GM12865 (cell line): ENCODE data around the gene DEFB131A.
A peak's percentile ranks its signal among the peaks of the same experiment; 100 is the strongest.
"Not testable (repeated sequence)": the region's sequence is repeated elsewhere in the genome, so short reads cannot be mapped to it uniquely, and the experiment has no call there.

Experiments
- DNase-seq: peaks from one replicate; pipeline ENCODE4 v3.0.0; 2010; ENCODE audit warnings: low read depth
- H3K4me3 ChIP-seq: 2 replicates; pipeline ENCODE4 v1.5.1; 2011; ENCODE audit warnings: mild to moderate bottlenecking, low read depth, low read length, control low read depth
- CTCF ChIP-seq: IDR thresholded peaks from 2 replicates; pipeline ENCODE4 v1.5.1; 2011; ENCODE audit warnings: low read length, control low read depth, low read depth, inconsistent platforms; ENCODE audit not compliant: insufficient read depth; ENCODE audit errors: missing control alignments

DEFB131A gene

GRCh38 chr4:9488796-9489195 is 44.6 kb downstream of the DEFB131A start:
- not testable (repeated sequence) for DNase-seq, H3K4me3 ChIP-seq

- H3K4me3 ChIP-seq, DNase-seq: not testable (repeated sequence)
Measured at GRCh38 chr4:9490496-9490895, 46.3 kb downstream of the DEFB131A start.

- not testable (repeated sequence) for DNase-seq, H3K4me3 ChIP-seq
Measured at GRCh38 chr4:9490986-9491385, 46.8 kb downstream of the DEFB131A start.

DNA sequence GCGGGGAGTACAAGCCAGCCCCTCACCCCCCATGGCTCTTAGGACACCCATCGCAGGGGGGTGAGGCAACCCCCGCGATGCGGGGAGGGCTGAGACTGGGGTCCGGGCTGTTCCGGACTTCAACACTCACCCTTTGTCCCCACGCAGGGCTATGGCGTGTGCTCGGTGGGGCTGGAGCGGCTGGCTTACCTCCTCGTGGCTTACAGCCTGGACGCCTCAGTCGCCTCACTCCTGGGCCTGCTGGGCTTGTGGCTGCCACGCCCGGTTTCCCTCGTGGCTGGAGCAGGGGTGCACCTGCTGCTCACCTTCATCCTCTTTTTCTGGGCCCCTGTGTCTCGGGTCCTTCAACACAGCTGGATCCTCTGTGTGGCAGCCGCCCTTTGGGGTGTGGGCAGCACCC is 49.4 kb downstream of the DEFB131A start:
- DNase-seq, H3K4me3 ChIP-seq: not testable (repeated sequence)

- DNase-seq, H3K4me3 ChIP-seq: not testable (repeated sequence)
Measured at GRCh38 chr4:9494256-9495035, 50.2 kb downstream of the DEFB131A start.

DNA sequence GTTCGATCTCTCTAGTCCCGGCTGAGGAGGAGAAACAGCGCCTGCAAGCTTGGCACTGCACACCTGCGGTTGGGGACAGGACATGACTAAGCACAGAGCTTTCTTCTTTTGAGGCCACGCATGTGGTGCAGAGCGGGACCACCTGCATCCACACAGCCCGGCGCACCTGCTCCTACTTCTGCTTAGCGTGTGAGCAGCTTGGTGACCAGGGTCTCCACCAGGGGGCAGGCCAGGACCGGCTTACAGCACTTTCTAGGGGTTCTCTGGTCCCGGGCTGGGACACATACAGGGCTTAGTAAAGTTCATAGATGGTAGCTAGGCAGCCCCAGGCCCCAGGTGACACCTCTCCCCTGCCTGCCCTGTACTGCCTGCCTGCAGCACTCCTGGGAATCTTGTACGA is 51.2 kb downstream of the DEFB131A start:
- H3K4me3 ChIP-seq, result not testable (repeated sequence)
- peak; percentile 41 for TF ChIP-seq CTCF
- DNase-seq, result peak; percentile 62

- H3K4me3 ChIP-seq, result not testable (repeated sequence)
Measured at GRCh38 chr4:9497575-9498467, 53.6 kb downstream of the DEFB131A start.

GRCh38 chr4:9498468-9499040 is 54.3 kb downstream of the DEFB131A start:
- H3K4me3 ChIP-seq, DNase-seq: not testable (repeated sequence)

More at GRCh38 chr4:9497575-9498467, 53.6 kb downstream of the DEFB131A start:
- DNase-seq, result not testable (repeated sequence)

- DNase-seq, H3K4me3 ChIP-seq: not testable (repeated sequence)
Measured at GRCh38 chr4:9499974-9500487, 55.8 kb downstream of the DEFB131A start.
